Prostate gland (tissue), 2 donors: Measurements from ENCODE around the gene TTC34.

Source experiments
- CTCF ChIP-seq, 4 experiments: fragments of 200-600 bp in 2 of 4; fragments of 450-650 bp in 2 of 4; sonication (generic) in 2 of 4; IDR thresholded peaks; 1 replicate in 3 of 4; 2 replicates in 1 of 4; pipeline ENCODE4 v1.5.1; 2016 to 2019; ENCODE audit warnings: antibody characterized with exemption in 4 of 4, mild to moderate bottlenecking in 2 of 4, moderate library complexity in 2 of 4
- POLR2A ChIP-seq: fragments of 450-650 bp; IDR thresholded peaks from one replicate; pipeline ENCODE4 v1.6.1; 2016; ENCODE audit warnings: antibody characterized with exemption, mild to moderate bottlenecking

GRCh38 chr1:2609319-2610035 lies 192.0 kb downstream of the TTC34 start:
- no peak for TF ChIP-seq CTCF (IDR thresholded peaks at IDR 0.05)
- no peak for TF ChIP-seq POLR2A
